ENCODE results near the gene ZXDC. TPM values are rescaled to one million over a fixed set of nuclear protein-coding genes. Genes with fewer than 3 reads are reported as not detected.

ZXDC gene
- total RNA-seq, 3 donors from 2014 or later = 37.6 to 42.4 (median 39.0) TPM

GRCh38 chr3:126452213-126452612, 23.5 kb downstream of the ZXDC start:
- H3K36me3 ChIP-seq = peaks cover 10% of the 10 kb centered on the region
- no peaks in the 10 kb centered on the region for H3K9me3 ChIP-seq
- no peaks in the 10 kb centered on the region for H3K27me3 ChIP-seq
- H3K4me3 ChIP-seq = no peak overlapping the region
- TF ChIP-seq POLR2A (IDR thresholded peaks at IDR 0.05) (no peak), CTCF (IDR thresholded peaks at IDR 0.05) (no peak), POLR2AphosphoS5 (IDR thresholded peaks at IDR 0.05) (no peak)
- DNase-seq (ENCODE audit: low spot score in 2 of 2) = no peak
- no peaks in the 10 kb centered on the region for H3K4me1 ChIP-seq
- intact Hi-C loops (cut with DNase I; ENCODE audit: low total_unique reads) = loop anchor here (2.0 kb wide), 1 partner anchor 61 kb away; no protein-coding TSS in a partner anchor
- H3K27ac ChIP-seq = no peak overlapping the region

- no peak overlapping the region for H3K4me3 ChIP-seq
- no peak for DNase-seq (ENCODE audit: low spot score in 2 of 2)
- intact Hi-C loops (cut with DNase I; ENCODE audit: low total_unique reads) = no loop called here
- TF ChIP-seq CTCF (IDR thresholded peaks at IDR 0.05) (no peak), POLR2A (IDR thresholded peaks at IDR 0.05) (no peak), POLR2AphosphoS5 (IDR thresholded peaks at IDR 0.05) (no peak)
- no peak overlapping the region for H3K27ac ChIP-seq
- H3K27me3 ChIP-seq = no peaks in the 10 kb centered on the region
- no peaks in the 10 kb centered on the region for H3K4me1 ChIP-seq
- H3K36me3 ChIP-seq = peaks cover 10% of the 10 kb centered on the region
- no peaks in the 10 kb centered on the region for H3K9me3 ChIP-seq
Measured at GRCh38 chr3:126451511-126451910, 24.2 kb downstream of the ZXDC start.

- TF ChIP-seq POLR2A (IDR thresholded peaks at IDR 0.05) (no peak), POLR2AphosphoS5 (IDR thresholded peaks at IDR 0.05) (no peak), CTCF (IDR thresholded peaks at IDR 0.05) (no peak)
- Histone ChIP-seq H3K27ac (no peak overlapping the region), H3K36me3 (peaks cover 10% of the 10 kb centered on the region), H3K9me3 (no peaks in the 10 kb centered on the region), H3K4me1 (no peaks in the 10 kb centered on the region), H3K4me3 (no peak overlapping the region), H3K27me3 (no peaks in the 10 kb centered on the region)
- DNase-seq (ENCODE audit: low spot score in 2 of 2) = no peak
- intact Hi-C loops (cut with DNase I; ENCODE audit: low total_unique reads) = no loop called here
Measured at GRCh38 chr3:126450744-126451143, 24.9 kb downstream of the ZXDC start.

- H3K27me3 ChIP-seq = no peaks in the 10 kb centered on the region
- no peaks in the 10 kb centered on the region for H3K9me3 ChIP-seq
- H3K4me3 ChIP-seq = no peak overlapping the region
- no peak for DNase-seq (ENCODE audit: low spot score in 2 of 2)
- TF ChIP-seq POLR2A (IDR thresholded peaks at IDR 0.05) (no peak), POLR2AphosphoS5 (IDR thresholded peaks at IDR 0.05) (no peak), CTCF (IDR thresholded peaks at IDR 0.05) (no peak)
- H3K4me1 ChIP-seq = no peaks in the 10 kb centered on the region
- intact Hi-C loops (cut with DNase I; ENCODE audit: low total_unique reads) = no loop called here
- no peak overlapping the region for H3K27ac ChIP-seq
- H3K36me3 ChIP-seq = peaks cover 10% of the 10 kb centered on the region
Measured at GRCh38 chr3:126450219-126450618, 25.5 kb downstream of the ZXDC start.

GRCh38 chr3:126449621-126450051, 26.1 kb downstream of the ZXDC start:
- intact Hi-C loops (cut with DNase I; ENCODE audit: low total_unique reads) = no loop called here
- TF ChIP-seq POLR2A (IDR thresholded peaks at IDR 0.05) = no peak
- TF ChIP-seq CTCF (IDR thresholded peaks at IDR 0.05) = no peak
- no peak for TF ChIP-seq POLR2AphosphoS5 (IDR thresholded peaks at IDR 0.05)
- no peaks in the 10 kb centered on the region for H3K4me1 ChIP-seq
- H3K4me3 ChIP-seq = no peak overlapping the region
- DNase-seq (ENCODE audit: low spot score in 2 of 2) = no peak
- H3K36me3 ChIP-seq = peaks cover 10% of the 10 kb centered on the region
- H3K27me3 ChIP-seq = no peaks in the 10 kb centered on the region
- no peaks in the 10 kb centered on the region for H3K9me3 ChIP-seq
- no peak overlapping the region for H3K27ac ChIP-seq
